Endothelial cell of hepatic sinusoid (primary cell): ENCODE measurements around the gene TBCD.
"Not testable (repeated sequence)": the region's sequence is repeated elsewhere in the genome, so short reads cannot be mapped to it uniquely, and the experiment has no call there.

Source experiments
- in situ Hi-C: cut with HindIII; loops from 2 replicates; pipeline ENCODE4 v1.10.0; 2017; ENCODE audit warnings: low sequenced_read_pairs

TBCD gene

DNA sequence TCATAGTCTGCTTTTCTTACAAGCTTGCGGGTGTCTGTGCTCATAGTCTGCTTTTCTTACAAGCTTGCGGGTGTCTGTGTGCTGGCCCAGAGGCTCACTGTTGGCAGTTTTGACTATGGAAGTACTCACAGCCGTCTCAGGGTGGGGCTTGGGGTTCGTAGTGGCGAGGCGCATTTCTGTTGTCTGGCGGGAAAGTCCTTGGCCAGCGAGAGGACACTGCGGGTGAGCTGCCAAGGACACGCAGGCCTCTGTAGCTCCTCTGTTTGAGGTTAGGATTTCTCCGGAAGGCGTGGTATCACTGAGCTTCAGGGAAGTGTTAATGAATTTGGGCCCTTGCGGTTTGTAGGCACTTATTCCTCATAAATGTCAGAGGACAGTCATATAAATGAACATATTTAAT is 13.5 kb downstream of the TBCD start:
- in situ Hi-C loops, result no loop called here

DNA sequence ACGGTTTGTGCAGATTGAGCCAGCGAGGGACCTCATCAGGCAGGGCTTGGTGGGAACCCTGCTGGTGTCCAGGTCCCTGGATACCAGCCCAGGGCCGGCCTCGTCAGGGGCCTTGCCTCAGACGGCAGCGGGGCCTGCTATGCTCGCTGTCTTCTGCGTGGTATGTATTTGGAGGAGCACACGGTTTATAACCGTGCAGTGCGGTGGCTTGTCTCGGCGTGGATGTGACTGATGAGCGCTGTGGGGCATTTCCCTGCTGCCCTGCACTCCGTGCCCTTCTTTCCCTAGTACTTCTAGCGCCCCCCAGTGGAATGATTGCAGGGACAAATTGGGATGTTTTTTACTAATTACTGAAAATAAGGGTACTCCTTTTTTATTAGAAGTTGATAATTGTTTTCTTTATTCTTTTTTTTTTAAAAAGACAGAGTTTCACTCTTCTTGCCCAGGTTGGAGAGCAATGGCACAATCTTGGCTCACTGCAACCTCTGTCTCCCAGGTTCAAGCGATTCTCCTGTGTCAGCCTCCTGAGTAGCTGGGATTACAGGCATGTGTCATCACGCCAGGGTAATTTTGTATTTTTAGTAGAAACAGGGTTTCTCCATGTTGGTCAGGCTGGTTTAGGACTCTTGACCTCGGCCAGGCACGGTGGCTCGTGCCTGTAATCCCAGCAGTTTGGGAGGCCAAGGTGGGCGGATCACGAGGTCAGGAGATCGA is 15.3 kb downstream of the TBCD start:
- in situ Hi-C loops, result no loop called here

DNA sequence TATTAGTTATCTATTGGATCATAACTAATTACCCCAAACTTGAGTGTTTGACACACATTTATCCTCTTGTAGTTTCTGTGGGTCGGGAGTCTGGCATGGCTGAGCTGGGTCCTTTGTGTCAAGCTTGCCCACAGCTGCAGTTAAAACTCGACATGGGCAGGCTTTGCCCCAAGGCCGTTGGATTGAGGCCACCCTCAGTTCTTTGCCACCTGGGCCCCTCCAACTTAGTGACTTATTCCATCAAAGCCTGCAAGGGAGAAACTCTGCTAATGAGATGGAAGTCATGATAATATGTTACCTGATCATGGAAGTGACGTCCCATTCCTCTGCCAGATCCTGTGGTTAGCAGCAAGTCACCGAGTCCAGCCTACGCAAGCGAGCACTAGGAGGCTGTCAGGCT is 17.2 kb downstream of the TBCD start:
- in situ Hi-C loops, result no loop called here

DNA sequence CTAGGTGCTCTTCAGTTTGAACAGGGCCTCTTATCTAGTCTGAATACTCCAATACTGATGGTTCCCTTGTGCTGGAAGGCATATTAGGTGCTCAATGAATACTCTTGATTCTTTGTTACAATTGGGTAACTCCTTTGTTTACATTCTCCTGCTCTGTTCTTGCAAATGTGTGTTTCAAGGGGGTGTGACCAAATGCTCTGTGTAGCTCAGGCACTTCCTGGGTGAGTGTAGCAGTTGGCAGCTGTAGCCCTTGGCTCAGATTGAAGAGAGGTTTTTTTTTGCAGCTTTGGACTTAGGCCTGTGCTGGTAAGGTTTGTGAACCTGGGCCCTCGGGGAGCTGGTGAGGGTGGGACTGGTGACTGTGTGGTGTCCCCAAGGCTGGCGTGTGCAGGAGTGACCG is 20.2 kb downstream of the TBCD start:
- in situ Hi-C loops, result loop anchor here (5.0 kb wide), 1 partner anchor 65 kb away; no protein-coding TSS in a partner anchor

DNA sequence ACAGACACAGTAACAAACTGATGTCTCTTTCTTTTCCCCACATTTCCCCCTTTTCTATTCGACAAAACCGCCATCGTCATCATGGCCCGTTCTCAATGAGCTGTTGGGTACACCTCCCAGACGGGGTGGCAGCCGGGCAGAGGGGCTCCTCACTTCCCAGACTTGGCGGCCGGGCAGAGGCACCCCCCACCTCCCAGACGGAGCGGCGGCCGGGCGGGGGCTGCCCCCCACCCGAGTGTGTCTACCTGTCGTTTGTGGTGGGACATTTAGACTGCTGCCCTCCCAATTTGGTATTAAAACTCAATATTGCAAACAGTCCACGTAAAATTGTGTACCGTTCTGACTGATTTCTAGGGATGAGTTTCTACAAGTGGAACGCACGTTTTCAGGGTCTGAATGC is 22.6 kb downstream of the TBCD start:
- in situ Hi-C loops, result loop anchor here (5.0 kb wide), 1 partner anchor 63 kb away; no protein-coding TSS in a partner anchor

DNA sequence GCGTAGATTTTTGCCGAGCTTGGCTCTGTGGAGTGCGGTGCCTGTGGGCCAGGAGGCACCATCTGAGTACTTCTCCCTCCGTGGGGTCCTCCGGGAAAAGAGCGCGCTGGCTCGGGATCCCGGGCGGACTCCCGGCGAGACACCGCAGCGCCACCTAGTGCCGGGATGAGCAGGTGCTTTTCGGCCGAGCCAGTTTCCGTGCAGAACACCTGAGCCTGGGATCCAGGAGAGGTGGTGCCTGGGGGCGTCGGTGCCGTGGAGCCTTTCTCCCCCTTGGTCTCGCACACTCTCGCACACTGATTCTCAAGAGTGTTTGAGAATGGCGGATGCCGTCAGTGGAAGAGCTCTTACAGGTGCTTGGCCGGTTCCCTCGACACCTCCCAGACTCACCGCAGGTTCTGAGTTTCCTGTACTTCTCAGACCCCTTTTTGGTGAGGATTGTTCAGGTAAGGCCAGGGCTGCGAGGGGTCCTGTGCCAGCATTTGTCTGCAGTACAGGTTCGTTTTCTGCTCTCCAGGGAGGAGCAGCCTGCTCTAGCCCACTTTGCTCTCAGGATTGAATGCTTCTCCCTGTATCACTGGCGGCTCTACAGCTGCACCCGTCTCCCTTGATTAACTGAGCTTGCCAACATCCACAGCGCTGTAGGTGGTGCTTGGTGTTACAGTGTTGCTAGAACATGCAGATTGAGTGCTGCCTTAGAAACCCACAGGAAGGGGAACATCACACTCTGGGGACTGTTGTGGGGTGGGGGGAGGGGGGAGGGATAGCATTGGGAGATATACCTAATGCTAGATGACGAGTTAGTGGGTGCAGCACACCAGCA is 23.3 kb downstream of the TBCD start:
- in situ Hi-C loops, result no loop called here

DNA sequence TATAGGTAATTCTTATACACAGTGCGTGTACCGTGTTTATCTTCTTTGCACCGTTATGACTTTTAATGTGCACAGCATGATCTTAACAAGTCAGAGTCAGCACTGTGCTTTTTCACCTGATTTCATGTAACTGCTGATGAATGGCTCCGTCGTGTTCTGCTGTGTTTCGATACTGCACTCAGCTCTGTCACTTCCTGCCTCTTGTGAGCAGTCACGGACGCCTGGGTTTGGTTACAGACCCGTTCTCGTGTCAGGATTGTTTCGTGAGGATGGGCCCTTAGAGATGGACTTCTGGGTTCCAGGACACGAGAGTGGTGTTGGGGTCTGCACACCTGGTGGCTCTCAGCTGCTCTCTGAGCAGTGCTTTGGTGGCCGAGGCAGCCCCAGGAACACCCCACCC is 24.6 kb downstream of the TBCD start:
- in situ Hi-C loops, result no loop called here

DNA sequence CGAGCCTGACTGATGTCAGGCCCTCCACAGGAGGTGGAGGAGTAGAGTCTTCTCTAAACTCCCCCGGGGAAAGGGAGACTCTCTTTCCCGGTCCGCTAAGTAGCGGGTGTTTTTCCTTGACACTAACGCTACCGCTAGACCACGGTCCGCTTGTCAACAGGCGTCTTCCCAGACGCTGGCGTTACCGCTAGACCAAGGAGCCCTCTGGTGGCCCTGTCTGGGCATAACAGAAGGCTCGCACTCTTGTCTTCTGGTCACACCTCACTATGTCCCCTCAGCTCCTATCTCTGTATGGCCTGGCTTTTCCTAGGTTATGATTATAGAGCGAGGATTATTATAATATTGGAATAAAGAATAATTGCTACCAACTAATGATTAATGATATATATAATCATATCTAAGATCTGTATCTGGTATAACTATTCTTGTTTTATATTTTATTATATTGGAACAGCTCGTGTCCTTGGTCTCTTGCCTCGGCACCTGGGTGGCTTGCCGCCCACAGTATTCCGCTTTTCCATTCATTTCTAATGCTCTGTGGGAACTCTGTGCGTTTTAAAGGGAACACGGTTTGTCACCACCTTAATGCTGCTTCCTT is 26.0 kb downstream of the TBCD start:
- in situ Hi-C loops, result not testable (repeated sequence)

DNA sequence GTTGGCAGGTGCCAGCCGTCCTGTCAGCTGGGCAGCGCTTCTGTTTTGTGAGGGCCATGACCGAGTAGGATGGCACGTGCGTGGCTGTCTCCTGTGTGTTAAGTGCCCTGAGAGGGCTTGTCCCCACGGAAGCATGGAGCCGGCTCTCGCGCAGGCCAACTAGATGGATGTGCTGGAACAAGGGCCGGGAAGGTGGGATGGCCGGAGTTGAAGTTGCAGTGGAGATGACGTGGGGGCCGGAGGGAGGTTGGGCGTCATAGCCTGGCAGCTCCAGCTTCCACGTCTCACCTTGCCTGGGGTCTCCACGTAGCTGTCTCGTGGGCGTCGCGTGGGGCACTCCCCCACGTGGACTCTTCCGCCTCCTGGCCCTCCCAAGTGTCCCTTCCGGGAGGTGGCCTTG is 27.7 kb downstream of the TBCD start:
- in situ Hi-C loops, result no loop called here

DNA sequence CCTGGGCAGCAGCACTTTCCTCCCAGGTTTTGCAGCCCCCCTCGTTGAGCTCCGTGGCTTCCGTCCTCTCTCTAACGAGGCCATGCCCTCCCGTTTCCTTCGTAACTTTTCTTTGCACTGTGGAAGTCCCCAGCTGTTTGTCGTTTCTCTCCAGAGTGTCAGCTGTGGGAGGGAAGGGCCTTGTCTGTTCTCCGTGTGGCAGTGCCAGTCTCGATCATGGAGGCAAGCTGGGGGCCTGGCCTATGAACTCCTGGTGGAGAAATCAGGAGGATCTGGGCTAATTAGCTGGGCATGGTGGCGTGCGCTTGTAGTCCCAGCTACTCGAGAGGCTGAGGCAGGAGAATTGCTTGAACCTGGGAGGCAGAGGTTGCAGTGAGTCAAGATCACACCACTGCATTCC is 28.3 kb downstream of the TBCD start:
- in situ Hi-C loops, result no loop called here

DNA sequence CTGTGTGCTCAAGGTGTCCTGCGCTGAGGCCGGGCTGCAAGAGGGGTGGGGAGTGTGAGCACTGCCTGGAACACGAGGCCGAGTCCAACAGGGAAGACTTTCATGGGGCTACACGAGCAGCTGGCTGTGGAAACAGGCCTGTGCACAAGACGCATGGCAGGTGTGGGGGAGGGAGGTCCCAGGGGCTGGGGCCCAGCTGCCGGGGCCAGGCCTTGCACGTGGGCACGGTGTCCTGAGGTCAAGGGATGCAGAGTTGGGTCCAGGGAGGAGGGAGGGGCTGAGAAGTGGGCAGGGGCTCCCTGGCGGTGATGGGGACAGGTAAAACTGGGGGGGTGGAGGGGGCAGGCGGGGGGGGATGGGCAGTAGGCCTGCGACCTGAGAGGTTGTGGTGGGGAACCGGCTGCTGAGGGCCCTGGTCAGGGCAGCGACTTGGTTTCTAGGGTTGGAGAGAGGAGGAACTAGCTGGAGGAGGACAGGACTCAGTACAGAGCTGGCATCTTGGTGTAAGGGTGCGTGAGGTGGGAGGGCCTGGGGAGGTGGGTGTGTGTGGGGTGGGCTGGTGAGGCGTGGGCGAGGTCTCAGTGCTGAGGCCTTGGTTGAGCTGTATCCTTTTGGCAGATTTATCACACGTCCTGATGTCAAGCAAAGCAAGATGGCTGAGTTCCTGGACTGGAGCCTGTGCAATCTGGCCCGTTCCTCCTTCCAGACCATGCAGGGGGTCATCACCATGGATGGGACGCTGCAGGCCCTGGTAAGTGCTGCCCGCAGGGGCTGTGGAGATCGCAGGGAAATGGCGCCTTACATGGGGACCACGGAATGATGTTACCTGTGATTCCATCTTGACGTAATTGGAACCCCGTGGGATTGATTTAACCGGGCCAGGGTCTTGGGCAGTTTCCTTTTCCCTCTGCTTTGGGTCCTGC is 29.4 kb downstream of the TBCD start:
- in situ Hi-C loops, result no loop called here

DNA sequence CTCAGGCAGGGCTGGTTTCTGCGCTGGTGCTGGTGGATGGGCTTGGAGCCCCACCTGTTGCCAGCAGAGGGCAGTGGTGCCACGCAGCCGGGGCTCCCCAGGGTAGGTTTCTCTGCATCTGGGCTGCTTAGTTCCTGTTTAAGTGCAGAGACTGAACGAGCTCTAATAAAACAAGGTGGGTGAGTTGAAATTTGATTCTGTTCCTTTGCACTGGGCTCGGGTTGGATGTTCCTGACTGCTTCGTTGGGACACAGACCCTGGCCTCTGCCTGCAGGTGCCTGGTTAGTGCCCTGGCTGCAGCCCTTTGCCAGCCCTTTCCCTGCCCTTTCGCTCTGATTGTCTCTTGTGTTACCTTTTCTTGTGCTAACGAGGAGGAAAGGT is 30.0 kb downstream of the TBCD start:
- in situ Hi-C loops, result no loop called here

DNA sequence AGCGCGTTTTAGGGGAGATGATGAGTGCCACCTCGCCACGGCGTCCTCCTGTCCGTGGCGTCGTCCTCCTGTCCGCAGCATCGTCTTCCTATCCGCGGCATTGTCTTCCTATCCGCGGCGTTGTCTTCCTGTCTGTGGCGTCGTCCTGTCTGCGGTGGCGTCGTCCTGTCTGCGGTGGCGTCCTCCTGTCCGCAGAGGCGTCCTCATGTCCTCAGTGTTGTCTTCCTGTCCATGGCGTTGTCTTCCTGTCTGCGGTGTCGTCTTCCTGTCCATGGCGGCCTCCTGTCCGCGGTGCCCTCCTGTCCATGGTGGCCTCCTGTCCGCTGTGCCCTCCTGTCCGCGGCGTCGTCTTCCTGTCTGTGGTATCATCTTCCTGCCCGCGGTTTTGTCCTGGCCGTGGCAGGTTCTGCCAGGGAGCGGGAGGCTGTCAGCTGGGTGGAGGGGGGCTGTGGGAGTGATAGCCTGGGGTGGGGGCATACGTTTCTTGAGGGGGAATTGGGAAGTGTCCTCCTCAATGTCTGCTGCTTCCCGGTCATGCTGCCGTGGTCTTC is 30.9 kb downstream of the TBCD start:
- in situ Hi-C loops, result no loop called here

DNA sequence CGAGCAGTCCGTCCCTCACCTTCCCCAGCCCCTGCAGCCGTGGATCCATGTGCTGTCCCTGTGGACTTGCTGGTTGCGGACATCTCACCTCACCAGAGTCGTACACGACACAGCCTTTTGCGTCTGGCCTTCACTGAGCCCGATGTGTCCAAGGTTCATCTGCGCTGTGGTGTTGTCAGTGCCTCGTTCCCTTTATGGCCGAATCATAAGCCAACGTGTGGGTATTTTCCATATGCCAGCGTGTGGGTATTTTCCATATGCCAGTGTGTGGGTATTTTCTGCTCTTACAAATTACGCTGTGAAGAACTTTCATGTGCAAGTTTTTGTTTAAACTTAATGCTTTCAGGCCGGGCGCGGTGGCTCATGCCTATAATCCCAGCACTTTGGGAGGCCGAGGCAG is 31.6 kb downstream of the TBCD start:
- in situ Hi-C loops, result no loop called here

DNA sequence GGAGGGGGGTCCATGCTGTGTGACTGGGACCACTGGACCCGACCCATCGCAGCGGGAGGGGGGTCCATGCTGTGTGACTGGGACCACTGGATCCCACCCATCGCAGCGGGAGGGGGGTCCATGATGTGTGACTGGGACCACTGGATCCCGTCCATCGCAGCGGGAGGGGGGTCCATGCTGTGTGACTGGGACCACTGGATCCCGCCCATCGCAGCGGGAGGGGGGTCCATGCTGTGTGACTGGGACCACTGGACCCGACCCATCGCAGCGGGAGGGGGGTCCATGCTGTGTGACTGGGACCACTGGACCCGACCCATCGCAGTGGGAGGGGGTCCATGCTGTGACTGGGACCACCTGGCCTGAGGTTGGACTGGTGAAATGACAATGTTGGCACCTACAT is 33.7 kb downstream of the TBCD start:
- in situ Hi-C loops, result not testable (repeated sequence)

DNA sequence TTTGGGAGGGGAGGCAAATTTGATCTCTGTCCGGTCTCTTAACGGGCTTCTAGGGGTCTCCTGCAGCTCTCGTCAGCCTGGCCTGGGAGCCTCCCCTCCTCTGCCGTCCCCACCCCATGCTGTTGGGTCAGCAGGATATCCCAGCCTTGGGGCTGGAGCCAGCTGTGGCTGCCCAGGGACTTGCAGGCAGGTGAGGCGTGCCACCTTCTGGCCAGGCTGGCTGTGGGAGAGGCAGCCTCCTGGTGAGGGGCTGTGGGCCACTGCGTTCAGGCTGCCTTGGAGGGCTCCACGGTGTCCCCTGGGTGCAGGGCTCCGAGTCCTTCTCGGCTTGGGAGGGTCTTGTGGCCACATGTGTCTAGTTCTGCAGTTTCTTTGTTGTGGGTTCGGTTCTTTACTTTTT is 34.6 kb downstream of the TBCD start:
- in situ Hi-C loops, result no loop called here

DNA sequence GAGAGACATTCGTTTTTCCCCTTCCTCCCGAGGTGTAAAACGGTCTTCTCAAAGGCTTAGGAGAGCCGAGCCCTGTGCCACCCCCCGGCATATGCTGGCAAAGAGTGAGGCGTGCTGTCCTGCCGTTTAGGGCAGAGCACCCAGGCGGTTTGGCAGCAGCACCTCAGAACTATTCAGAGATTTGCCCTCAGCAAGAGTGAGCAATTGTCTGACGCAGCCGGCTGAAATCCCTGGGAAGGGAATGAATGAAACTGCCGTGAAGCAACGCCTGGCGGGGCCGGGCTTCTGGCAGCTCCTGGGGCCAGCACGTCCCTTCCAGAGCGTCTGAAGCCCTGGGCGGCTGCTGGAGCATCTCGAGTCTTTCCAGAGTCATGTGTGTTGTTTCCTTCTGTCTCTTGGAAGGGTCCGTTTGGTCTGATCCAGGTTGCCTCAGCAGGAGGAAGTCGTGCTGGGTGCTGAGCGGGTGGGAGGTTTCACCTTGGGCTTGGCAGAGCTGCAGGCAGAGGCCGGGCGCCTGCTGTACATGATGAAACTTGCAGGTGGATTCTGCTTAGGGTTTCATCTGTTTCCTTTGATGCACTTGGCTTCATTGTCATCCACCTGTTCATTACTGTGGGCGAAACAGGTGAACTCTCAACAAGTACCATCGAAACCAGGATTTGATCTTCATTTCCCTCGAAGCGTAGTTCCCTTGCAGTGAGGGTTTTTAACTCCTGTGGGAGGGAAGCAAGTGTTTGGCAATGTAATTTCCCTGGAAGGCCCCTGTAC is 35.4 kb downstream of the TBCD start:
- in situ Hi-C loops, result no loop called here

DNA sequence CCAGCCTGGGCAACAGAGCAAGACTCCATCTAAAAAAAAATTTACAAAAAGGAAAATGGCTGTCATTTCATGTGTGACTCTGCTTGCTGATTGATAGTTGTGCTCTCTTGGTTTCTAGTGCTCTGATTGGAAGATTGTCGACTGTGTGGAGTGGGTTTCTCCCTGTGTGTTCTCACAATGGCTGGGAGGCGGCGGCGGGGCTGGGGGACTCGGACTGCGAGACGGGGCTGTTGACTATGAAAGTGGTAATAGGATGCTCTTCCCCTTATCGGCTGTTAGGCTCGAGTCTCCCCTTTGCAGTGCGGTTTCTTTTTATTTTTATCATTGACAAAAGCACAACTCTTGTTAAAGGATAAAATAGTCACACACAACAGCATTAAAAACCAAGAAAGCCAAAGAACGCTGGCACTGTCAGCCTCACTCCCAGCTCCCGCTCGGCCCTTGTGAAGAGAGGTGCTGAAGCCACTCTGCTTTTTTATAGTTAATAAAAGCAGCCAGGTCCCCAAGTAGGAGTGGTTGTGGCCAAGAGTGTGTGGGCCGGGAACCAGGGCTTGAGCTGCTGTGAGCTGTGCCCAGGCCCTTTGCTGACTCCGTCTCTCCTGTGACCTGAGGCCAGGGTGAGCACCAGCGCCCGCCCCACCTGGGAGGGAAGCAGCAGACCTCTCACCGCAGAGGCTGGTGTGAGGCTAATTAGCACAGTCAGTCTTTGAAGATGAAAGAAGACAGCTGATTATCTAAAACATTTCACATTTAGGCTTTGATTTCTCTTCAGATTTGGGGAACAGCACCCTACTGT is 36.5 kb downstream of the TBCD start:
- in situ Hi-C loops, result no loop called here

DNA sequence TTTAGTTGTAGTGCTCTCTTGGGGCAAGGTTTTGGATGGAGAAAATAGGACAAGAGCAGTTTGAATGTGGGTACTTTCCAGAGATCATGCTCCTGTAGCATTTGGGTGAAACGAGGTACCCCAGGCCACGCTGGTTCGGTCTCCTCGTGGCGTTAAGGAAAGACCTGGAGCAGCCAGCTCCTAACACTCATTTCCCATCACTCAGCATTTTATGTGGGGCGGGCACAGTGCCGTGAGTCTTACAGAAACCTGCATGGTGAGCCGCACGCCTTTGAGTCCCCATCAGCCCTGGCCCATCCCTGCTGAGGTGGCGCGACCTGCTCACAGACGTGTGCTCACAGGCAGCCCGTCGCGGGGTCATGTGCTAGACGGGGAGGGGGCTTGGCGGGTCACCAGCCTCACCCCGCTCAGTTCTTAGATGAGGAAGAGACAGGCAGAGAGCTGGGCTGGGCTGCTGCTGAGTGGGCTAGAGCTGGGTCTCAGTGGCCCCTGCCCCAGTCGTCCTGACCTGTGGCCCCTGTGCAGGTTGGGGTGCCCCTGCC is 37.3 kb downstream of the TBCD start:
- in situ Hi-C loops, result no loop called here
